LNCaP clone FGC (cell line): Measurements from ENCODE around the gene XPO6.
"Not testable (repeated sequence)": the region's sequence is repeated elsewhere in the genome, so short reads cannot be mapped to it uniquely, and the experiment has no call there.

Experiments used
- DNase-seq: peaks from one replicate; pipeline ENCODE4 v3.0.0-alpha.2; 2011; ENCODE audit warnings: low read depth
- H3K4me3 ChIP-seq: 2 replicates; pipeline ENCODE4 v1.5.1; 2011; ENCODE audit warnings: mild to moderate bottlenecking, low read depth, low read length, control low read depth
- TF ChIP-seq, protein P1 (sequence below): IDR thresholded peaks from 2 replicates; pipeline ENCODE4 v1.5.1; 2012; ENCODE audit warnings: mild to moderate bottlenecking; ENCODE audit not compliant: control insufficient read depth, insufficient read depth; ENCODE audit errors: extremely low read depth

The XPO6 gene

DNA sequence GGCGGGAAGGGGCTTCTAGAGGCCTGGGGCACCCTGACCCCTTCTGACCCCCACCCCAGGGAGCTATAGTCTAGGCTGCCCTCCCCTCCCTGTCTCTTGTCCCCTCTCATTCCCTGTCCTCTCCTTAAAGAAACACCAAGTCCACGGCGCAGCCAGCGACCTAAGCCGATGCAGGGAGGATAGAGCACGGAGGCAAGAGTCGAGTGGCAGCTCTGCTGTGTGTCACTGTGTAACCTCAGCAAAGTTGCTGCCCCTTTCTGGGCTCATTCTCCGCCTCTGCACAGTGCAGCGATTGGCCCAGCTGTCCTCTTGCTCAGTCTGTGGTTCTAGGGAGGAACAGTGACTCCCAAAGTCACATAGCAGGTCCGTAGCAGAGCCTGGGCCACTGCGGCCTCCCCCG lies 44.1 kb upstream of the XPO6 start:
- TF ChIP-seq, protein P1, sequence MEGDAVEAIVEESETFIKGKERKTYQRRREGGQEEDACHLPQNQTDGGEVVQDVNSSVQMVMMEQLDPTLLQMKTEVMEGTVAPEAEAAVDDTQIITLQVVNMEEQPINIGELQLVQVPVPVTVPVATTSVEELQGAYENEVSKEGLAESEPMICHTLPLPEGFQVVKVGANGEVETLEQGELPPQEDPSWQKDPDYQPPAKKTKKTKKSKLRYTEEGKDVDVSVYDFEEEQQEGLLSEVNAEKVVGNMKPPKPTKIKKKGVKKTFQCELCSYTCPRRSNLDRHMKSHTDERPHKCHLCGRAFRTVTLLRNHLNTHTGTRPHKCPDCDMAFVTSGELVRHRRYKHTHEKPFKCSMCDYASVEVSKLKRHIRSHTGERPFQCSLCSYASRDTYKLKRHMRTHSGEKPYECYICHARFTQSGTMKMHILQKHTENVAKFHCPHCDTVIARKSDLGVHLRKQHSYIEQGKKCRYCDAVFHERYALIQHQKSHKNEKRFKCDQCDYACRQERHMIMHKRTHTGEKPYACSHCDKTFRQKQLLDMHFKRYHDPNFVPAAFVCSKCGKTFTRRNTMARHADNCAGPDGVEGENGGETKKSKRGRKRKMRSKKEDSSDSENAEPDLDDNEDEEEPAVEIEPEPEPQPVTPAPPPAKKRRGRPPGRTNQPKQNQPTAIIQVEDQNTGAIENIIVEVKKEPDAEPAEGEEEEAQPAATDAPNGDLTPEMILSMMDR, result no peak
- DNase-seq, result no peak
- H3K4me3 ChIP-seq, result no peak overlapping the region

DNA sequence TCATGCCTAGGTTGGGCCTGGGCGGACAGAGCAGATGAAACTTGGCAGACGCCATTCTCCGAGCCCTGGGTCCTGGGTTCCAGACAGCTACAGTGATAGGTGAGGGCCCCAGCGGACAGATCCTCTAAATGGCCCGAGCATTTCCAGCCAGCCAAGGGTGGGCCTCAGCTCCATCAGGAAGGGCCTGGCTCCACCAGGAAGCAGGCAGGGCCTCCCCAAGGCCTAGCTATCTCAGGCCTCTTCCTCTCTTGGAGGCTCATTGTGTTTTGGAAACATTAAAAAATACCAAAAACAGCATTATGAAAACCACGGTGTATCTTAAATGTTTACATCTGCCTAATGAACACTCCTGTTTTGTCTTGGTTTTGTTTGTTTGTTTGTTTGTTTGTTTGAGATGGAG lies 42.4 kb upstream of the XPO6 start:
- DNase-seq, result no peak
- H3K4me3 ChIP-seq, result no peak overlapping the region
- TF ChIP-seq, protein P1, result no peak

DNA sequence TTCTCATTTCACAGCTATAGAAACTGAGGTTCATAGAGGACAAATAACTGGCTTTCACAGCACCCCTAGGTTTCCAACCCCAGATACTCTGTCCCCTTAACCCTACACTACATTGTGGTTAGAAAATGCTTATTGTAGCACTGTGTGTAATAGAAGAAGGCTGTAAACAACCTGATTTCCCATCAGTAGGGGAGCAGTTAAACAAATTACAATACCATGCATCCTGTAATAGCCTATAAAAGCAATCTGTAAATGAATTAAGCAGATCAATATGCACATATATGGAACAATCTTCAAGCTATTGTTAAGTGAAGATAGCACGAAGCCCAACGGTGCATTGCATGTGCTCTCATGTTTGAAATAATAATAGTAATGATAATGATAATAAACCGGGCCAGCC lies 39.2 kb upstream of the XPO6 start:
- no peak for DNase-seq
- H3K4me3 ChIP-seq, result no peak overlapping the region
- TF ChIP-seq, protein P1, result no peak

DNA sequence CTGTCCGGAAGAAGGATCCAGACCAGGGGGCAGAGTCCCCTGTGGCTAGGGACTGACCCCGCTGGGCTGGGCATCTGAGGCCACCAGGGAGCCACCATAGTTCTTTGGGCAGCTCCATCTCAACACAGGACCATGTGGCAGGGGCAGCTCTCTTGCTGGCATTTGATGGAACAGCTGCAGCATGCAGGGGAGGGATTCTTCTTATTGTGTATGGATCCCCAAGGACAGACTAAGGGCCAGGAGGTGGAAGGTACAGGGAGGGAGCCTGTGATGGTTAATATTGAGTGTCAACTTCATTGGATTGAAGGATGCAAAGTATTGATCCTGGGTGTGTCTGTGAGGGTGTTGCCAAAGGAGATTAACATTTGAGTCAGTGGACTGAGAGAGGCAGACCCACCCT lies 37.7 kb upstream of the XPO6 start:
- H3K4me3 ChIP-seq, DNase-seq: not testable (repeated sequence)

DNA sequence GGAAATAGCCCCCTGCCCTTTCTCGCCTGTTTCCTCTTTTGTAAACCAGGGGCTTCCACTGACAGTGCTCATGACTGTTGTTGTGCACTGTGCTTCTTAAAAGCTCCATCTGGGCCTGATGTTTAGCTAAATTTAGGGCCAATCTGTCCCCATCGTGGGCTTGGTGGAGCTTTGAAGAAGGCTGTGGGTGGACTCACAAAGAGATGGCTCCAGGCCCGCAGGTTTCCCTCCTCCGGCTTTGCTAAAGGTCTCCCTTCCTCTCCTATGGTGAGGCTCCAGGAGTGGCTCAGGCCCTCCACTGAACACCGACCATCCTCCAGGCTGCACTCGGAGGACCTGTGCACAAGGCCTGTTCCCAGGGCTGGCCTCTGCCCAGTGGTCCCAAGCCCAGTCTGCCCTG lies 30.2 kb upstream of the XPO6 start:
- TF ChIP-seq, protein P1, result no peak
- no peak overlapping the region for H3K4me3 ChIP-seq
- no peak for DNase-seq

DNA sequence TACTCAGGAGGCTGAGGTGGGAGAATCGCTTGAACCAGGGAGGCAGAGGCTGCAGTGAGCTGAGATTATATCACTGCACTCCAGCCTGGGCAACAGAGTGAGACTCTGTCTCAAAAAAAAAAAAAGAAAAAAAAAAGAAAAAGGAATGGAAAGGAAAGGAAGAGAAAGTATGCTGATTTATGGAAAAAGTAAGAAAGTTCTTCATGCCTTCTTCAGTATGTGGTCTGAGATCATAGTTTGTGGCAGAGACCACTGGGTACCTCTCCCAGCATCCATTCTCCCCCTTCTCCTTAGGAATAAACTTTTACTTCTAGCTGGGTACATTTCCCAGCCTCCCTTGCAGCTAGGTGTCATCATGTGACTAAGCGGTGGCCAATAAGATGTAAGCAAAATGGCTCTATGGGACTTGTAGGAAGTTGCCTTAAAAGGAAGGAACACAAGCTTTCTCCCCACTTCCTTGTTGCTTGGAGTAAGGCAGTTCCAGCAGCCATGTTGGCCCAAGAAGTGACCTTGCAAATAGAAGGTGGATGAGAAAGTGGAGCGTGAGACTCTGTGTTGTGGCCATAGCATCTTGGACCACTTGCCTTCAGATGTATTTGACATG lies 26.1 kb upstream of the XPO6 start:
- TF ChIP-seq, protein P1, result no peak
- no peak for DNase-seq

DNA sequence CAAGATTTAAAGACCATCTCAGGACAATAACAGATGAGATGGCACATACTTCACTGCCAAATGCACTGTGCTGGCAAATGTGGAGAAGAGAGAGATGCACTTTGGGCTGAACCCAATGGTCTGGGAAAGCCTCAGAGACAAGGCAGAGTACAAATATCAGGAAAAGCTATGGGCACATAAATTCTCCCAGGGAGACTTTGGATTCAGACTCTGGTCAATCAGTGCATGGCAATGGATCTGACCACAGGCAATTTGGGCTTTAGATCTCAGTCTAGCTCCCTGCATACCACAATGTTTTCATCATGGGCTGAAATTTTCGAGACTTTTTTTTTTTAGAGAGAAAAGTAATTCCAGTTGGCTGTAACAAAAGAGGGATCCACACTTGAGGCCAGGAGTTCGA lies 20.0 kb upstream of the XPO6 start:
- no peak overlapping the region for H3K4me3 ChIP-seq
- TF ChIP-seq, protein P1, result no peak
- no peak for DNase-seq

More for the DNA sequence above, 26.1 kb upstream of the XPO6 start:
- no peak overlapping the region for H3K4me3 ChIP-seq

DNA sequence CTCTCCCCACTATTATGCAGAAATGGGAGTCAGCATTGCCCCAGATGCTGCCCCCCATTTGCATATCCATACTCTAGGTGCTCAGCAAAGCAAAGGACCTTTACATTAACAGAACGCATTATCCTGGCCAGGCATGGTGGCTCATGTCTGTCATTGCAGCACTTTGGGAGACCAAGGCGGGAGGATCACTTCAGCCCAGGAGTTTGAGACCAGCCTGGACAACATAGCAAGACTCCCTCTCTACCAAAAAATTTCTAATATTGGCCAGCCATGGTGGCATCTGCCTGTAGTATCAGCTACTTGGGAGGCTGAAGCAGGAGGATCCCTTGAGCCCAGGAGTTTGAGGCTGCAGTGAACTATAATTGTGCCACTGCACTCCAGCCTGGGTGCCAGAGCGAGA lies 12.1 kb upstream of the XPO6 start:
- not testable (repeated sequence) for H3K4me3 ChIP-seq, DNase-seq

DNA sequence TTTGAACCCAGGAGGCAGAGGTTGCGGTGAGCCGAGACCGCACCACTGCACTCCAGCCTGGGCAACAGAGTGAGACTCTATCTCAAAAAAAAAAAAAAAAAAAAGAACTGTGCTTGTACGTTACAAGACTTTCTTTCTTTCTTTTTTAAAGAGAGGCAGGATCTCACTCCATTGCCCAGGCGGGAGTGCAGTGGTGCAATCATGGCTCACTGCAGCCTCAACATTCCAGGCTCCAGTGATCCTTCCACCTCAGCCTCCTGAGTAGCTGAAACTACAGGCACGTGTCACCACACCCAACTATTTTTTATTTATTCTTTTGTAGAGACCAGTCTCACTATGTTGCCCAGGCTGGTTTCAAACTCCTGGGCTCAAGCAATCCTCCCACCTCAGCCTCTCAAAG lies 8.0 kb upstream of the XPO6 start:
- DNase-seq, H3K4me3 ChIP-seq: not testable (repeated sequence)
